WERI-Rb-1 (cell line): Measurements from ENCODE around the gene PITX2.

Experiments
- DNase-seq: peaks from one replicate; pipeline ENCODE4 v3.0.0-alpha.2; 2020
- H3K27ac ChIP-seq: fragments of 250-450 bp; sonication (Bioruptor Pico); 2 replicates; pipeline ENCODE4 v1.5.1; 2020; ENCODE audit warnings: mild to moderate bottlenecking, moderate library complexity
- H3K27me3 ChIP-seq: fragments of 250-450 bp; sonication (Bioruptor Pico); 2 replicates; pipeline ENCODE4 v1.5.1; 2021; ENCODE audit warnings: mild to moderate bottlenecking, low read depth, moderate library complexity; ENCODE audit not compliant: insufficient read depth, severe bottlenecking
- H3K36me3 ChIP-seq: fragments of 250-450 bp; sonication (Bioruptor Pico); 2 replicates; pipeline ENCODE4 v1.5.1; 2020; ENCODE audit warnings: mild to moderate bottlenecking, moderate library complexity
- H3K4me3 ChIP-seq: 2 replicates; pipeline ENCODE4 v1.5.1; 2011; ENCODE audit warnings: low read depth, mild to moderate bottlenecking, control low read depth, low read length
- H3K9me3 ChIP-seq: fragments of 250-450 bp; sonication (Bioruptor Pico); 2 replicates; pipeline ENCODE4 v1.5.1; 2021; ENCODE audit warnings: mild to moderate bottlenecking, moderate library complexity; ENCODE audit not compliant: severe bottlenecking
- CTCF ChIP-seq: IDR thresholded peaks from 2 replicates; pipeline ENCODE4 v1.5.1; 2011; ENCODE audit warnings: low read depth, mild to moderate bottlenecking, control low read depth, inconsistent platforms, low read length

The PITX2 gene

GRCh38 chr4:110619463-110620247 is 3.2 kb downstream of the PITX2 start:
- Histone ChIP-seq H3K27ac (no peak overlapping the region), H3K4me3 (no peak overlapping the region), H3K36me3 (no peaks in the 10 kb centered on the region), H3K27me3 (peaks cover 100% of the 10 kb centered on the region), H3K9me3 (peaks cover 14% of the 10 kb centered on the region)
- no peak for TF ChIP-seq CTCF
- no peak for DNase-seq

GRCh38 chr4:110618581-110619462 is 4.1 kb downstream of the PITX2 start:
- Histone ChIP-seq H3K4me3 (no peak overlapping the region), H3K27ac (no peak overlapping the region), H3K36me3 (no peaks in the 10 kb centered on the region), H3K9me3 (peaks cover 20% of the 10 kb centered on the region), H3K27me3 (peaks cover 100% of the 10 kb centered on the region)
- no peak for DNase-seq
- no peak for TF ChIP-seq CTCF

- H3K27me3 ChIP-seq, result peaks cover 100% of the 10 kb centered on the region
- H3K27ac ChIP-seq, result no peak overlapping the region
- H3K4me3 ChIP-seq, result no peak overlapping the region
- no peaks in the 10 kb centered on the region for H3K36me3 ChIP-seq
- no peak for TF ChIP-seq CTCF
- DNase-seq, result no peak
- peaks cover 18% of the 10 kb centered on the region for H3K9me3 ChIP-seq
Measured at GRCh38 chr4:110617646-110618580, 5.0 kb downstream of the PITX2 start.

- DNase-seq, result no peak
- Histone ChIP-seq H3K36me3 (no peaks in the 10 kb centered on the region), H3K4me3 (no peak overlapping the region), H3K9me3 (peaks cover 19% of the 10 kb centered on the region), H3K27ac (no peak overlapping the region), H3K27me3 (peaks cover 100% of the 10 kb centered on the region)
- no peak for TF ChIP-seq CTCF
Measured at GRCh38 chr4:110617075-110617640, 5.7 kb downstream of the PITX2 start.
